Inferior parietal cortex (tissue), 1 donor: ENCODE results near the gene NKX1-2.
"Not testable (repeated sequence)": the region's sequence is repeated elsewhere in the genome, so short reads cannot be mapped to it uniquely, and the experiment has no call there.

Experiments
- DNase-seq: peaks from one replicate; pipeline ENCODE4 v3.0.0-alpha.2; 2016; ENCODE audit errors: extremely low spot score

NKX1-2 gene

GRCh38 chr10:124451276-124451675, 1.4 kb upstream of the NKX1-2 start:
- DNase-seq, result no peak

- DNase-seq, result no peak
These were observed 885 bp upstream of the NKX1-2 start for GRCh38 chr10:124450783-124451057.

- DNase-seq, result no peak
These were observed 444 bp downstream of the NKX1-2 start for GRCh38 chr10:124449170-124450011.

- no peak for DNase-seq
These were observed 1.1 kb downstream of the NKX1-2 start for GRCh38 chr10:124448696-124449169.

DNA sequence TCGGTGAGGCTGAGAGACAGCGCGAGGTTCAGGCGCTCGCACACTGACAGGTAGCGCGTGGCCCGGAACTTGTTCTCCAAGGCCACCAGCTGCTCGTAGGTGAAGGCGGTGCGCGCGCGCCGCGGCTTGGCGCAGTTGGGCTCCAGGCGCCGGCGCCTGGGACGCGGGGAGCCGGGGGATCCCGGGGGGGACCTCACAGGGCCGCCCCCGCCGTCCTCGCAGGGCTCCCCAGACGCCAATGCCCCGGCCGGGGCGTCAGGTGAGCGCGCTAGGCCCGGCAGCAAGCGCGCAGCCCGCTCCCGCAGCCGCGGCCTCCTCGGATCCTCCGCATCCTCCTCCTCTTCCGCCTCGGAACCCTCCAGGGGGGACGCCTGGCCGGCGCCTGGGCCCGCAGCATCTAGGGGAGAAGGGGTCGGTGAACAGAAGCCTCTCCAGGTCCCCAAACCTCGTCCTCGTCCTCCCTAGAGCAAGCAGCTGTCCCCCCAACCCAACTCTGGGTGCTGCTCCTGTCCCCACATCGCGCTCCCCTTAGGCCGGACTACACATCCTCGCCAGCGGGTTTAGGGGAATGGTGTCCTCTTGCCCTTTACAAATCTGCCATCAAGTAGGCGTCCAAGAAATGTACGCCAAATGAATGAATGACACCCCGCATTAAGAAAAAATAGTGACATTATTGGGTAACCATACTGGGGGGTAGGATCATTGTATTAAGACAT, 1.9 kb downstream of the NKX1-2 start:
- no peak for DNase-seq

DNA sequence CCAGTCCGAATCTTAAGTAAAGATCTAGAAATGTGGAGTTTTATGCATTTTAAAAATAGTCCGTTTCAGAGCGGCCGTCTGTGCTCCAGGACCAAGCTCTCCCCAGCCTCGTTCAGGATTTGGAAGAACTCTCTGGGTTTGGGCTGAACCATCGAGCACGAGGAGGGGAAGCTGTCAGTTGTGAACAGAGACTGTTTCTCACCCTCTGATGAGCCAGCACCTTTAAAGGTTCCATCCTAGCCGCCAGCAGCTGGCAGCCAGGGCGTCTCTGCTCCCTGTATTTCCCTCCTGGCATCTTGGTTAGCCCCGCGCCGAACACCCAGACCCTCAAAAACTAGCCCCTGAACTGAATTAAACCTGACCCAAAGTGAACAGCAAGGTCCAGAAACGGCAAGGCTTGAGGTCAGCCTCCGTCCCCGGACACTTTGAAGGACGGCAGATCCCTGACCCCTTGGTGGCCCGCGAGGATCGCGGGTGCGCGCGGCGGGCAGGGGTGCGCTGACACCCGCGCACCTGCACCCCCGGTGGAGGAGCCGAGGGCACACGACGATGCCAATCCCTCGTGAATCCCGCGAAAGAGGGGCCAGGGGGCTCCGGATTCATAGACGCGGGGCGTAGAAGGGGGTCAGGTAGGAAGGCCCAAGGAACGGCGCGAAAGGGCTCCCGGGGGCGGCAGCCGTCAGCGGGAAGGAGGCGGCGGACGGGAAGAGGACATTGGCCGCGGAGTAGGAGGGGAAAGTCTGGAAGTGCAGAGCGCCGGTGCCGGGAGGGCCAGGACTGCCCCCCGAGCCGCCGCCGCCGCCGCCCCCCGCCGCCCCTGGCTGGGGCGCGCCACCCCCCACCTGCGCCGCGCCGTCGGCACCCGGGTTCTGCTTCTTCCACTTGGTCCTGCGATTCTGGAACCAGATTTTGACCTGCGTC, 2.7 kb downstream of the NKX1-2 start:
- no peak for DNase-seq

DNA sequence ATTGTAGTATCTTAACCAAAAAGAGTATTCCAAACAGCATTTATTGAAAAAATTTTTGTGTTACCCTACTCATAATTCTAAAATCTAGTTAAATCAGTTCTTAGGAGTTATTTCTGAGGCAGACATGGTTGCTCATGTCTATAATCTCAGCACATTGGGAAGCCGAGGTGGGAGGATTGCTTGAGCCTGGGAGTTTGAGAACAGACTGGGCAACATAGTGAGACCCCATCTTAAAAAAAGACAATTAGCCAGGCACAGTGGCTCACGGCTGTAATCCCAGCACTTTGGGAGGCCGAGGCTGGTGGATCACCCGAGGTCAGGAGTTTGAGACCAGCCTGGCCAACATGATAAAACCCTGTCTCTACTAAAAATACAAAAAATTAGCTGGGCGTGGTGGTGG, 8.1 kb downstream of the NKX1-2 start:
- DNase-seq, result not testable (repeated sequence)

- no peak for DNase-seq
These were observed 13.6 kb downstream of the NKX1-2 start for GRCh38 chr10:124436191-124436638.

DNA sequence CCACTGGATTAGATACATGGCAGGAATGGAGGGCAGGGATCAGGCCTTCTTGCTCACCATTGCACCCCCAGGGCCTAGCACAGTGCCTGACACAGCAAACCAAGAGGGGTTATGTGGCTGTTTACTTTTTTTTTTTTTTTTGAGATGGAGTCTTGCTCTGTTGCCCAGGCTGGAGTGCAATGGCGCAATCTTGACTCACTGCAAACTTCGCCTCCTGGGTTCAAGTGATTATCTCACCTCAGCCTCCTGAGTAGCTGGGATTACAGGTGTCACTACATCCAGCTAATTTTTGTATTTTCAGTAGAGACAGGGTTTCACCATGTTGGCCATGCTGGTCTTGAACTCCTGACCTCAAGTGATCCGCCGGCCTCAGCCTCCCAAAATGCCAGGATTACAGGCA, 14.2 kb downstream of the NKX1-2 start:
- not testable (repeated sequence) for DNase-seq

DNA sequence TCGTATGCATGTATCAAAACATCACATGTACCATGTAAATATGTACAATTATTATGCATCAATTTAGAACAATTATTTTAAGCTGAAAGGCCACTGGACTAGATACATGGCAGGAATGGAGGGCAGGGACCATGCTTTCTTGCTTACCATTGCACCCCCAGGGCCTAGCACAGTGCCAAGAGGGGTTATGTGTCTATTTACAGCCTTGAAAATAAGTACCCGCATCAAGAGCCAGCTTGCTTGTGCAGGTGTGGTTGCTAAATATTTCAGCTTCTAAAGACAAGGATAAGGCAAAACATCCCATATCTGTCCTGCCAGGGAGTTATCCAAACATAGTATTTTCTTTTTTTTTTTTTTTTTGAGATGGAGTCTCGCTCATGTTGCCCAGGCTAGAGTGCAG, 16.4 kb downstream of the NKX1-2 start:
- no peak for DNase-seq

- DNase-seq, result no peak
These were observed 19.8 kb downstream of the NKX1-2 start for GRCh38 chr10:124430077-124430476.

DNA sequence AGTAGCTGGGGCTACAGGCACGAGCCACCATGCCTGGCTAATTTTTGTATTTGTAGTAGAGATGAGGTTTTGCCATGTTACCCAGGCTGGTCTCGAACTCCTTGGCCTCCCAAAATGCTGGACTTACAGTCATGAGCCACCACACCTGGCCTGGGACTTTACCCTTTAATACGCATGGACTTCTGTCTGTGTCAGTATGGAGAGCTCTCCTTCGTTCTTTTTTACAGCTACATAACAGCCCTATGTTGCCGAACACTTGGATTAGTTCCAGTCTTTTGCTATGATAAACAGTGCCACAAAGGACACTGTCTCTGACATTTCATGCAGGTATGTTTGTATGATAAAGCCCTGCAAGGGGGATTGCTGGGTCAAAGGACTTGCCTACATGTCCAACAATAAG, 20.3 kb downstream of the NKX1-2 start:
- no peak for DNase-seq

DNA sequence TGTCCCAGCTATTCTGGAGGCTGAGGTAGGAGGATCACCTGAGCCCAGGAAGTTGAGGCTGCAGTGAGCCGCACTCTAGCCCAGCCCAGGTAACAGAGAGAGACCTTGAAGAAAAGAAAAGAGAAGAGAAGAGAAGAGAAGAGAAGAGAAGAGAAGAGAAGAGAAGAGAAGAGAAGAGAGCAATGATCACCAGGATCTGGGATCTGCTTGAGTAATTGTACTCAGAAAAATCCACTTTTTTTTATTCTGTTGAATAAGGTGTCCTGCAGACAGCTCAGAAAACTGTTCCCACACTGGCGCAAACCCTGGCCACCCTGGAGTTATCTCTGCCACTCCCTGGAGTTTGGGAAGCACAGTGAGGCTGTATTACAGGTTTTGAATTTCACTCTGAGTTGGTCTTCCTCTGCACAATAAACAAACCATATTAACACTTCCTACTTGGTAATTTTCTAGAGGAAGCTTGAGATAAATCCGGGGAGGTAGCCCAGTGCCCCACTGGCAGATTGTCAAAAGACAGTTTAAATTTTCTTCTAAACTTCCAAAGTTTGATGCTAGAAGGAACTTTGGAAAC, 21.5 kb downstream of the NKX1-2 start:
- no peak for DNase-seq

DNA sequence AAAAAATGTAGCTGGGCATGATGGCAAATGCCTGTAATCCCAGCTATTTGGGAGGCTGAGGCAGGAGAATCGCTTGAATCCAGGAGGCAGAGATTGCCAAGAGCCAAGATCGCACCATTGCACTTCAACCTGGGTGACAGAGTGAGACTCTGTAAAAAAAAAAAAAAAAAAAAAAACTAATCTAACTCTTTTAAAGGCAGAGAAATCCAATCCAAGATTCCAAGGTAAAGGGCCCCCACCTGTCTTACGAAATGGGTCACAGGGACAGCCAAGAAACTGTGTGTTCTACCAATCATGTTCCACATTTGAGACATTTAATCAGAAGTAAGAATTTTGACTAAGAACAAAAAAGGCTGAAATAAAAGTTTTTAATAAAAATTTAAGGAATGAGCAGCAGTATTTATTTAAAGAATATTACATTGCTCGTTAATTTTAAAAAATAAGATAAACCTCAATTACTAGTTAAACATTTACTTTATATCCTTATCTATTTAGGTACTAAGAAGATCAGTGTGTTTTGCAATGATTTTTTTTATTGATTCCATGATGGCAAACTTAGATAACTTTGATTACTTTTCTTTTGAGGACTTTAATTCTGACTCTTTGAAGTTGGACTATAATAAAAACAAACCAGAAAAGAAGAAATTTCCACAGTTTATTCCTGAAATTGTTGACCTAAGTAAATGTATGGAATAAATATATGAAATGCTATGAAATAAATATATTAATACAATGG, 24.4 kb downstream of the NKX1-2 start:
- DNase-seq, result no peak

- no peak for DNase-seq
These were observed 26.0 kb downstream of the NKX1-2 start for GRCh38 chr10:124423813-124424212.

DNA sequence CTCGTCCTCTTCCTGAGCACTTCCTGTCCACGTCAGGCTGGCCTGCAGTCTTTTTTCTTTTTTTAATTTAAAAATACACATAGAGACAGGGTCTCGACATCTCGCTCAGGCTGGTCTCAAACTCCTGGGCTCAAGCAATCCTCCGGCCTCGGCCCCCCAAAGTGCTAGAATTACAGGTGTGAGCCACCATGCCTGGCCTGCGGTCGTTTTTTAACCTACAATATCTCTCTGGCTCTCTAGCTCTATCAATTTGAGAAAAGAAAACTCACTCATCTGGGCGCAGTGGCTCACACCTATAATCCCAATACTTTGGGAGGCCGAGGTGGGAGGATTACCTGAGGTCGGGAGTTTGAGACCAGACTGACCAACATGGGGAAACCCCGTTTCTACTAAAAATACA, 27.1 kb downstream of the NKX1-2 start:
- no peak for DNase-seq

DNA sequence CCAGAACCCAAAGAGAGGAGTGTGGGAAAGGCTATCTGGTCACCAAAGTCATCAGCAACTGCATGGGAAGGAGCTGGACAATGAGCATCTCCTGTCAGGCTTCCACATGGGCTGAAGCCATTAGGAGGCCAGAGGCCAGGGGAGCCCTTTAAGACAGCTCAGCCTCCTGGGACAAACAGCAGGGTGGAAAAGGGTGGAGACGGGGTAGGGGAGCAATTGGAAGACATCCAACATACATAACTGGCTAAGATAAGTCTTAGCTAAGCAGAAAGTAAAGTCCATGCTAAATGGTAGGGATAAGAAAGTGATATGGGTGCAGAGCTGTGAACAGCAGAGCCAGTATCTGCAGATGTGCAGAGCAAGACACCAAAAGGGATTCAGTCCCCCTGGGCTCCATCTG, 29.6 kb downstream of the NKX1-2 start:
- DNase-seq, result no peak

DNA sequence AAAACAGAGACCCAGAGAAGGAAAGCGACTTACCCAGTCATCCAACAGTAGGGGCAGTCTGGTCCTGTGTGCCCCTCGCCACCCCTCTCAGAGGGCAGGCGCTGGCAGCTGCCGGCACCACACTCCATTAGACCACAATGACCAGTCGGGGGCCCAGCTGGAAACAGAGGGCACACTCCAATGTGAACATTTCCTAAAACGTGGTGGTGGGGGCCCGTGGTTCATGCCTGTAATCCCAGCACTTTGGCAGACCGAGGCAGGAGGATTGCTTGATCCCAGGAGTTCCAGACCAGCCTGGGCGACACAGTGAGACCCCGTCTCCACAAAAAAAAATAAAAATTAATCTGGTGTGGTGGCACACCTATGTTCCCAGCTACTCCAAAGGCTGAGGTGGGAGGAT, 30.2 kb downstream of the NKX1-2 start:
- no peak for DNase-seq

GRCh38 chr10:124418726-124419501, 30.9 kb downstream of the NKX1-2 start, which contains the start of gene OAT:
TSS of gene OAT (minus strand) at chr10:124418923. CDS start at chr10:124412171, 6,752 bp downstream.
- DNase-seq, result peak; percentile 97
